ENCODE results near the gene TRIP13. TPM values are rescaled to one million over a fixed set of nuclear protein-coding genes. Genes with fewer than 3 reads are reported as not detected.

Gene TRIP13
- total RNA-seq, 2 donors from 2014 or later, result 0.20 to 0.93 TPM

- H3K4me3 ChIP-seq, result no peak overlapping the region
- peaks cover 78% of the 10 kb centered on the region for H3K36me3 ChIP-seq
- no peak for TF ChIP-seq CTCF (IDR thresholded peaks at IDR 0.05)
- no peak for DNase-seq (ENCODE audit: low spot score)
- H3K27ac ChIP-seq, result no peak overlapping the region
- H3K4me1 ChIP-seq, result peaks cover 0 to 16% of the 10 kb centered on the region in 2 donors
- no peaks in the 10 kb centered on the region for H3K27me3 ChIP-seq
- no peaks in the 10 kb centered on the region for H3K9me3 ChIP-seq
Observed at GRCh38 chr5:883475-884181, 9.1 kb upstream of the TRIP13 start.

- Histone ChIP-seq H3K27me3 (no peaks in the 10 kb centered on the region), H3K4me3 (no peak overlapping the region), H3K36me3 (peaks cover 85% of the 10 kb centered on the region), H3K4me1 (peaks cover 0 to 16% of the 10 kb centered on the region in 2 donors), H3K27ac (no peak overlapping the region), H3K9me3 (no peaks in the 10 kb centered on the region)
- no peak for DNase-seq (ENCODE audit: low spot score)
- no peak for TF ChIP-seq CTCF (IDR thresholded peaks at IDR 0.05)
Observed at GRCh38 chr5:884345-885126, 8.1 kb upstream of the TRIP13 start.

GRCh38 chr5:885127-885442 lies 7.6 kb upstream of the TRIP13 start:
- TF ChIP-seq CTCF (IDR thresholded peaks at IDR 0.05), result no peak
- no peaks in the 10 kb centered on the region for H3K27me3 ChIP-seq
- H3K4me1 ChIP-seq, result peaks cover 0 to 16% of the 10 kb centered on the region in 2 donors
- no peak overlapping the region for H3K4me3 ChIP-seq
- no peaks in the 10 kb centered on the region for H3K9me3 ChIP-seq
- DNase-seq (ENCODE audit: low spot score), result no peak
- peaks cover 90% of the 10 kb centered on the region for H3K36me3 ChIP-seq
- H3K27ac ChIP-seq, result peak overlapping the region; percentile 6 to 73

- Histone ChIP-seq H3K9me3 (no peaks in the 10 kb centered on the region), H3K27ac (peak overlapping the region; percentile 50 to 73), H3K4me3 (no peak overlapping the region), H3K4me1 (peaks cover 0 to 16% of the 10 kb centered on the region in 2 donors), H3K27me3 (no peaks in the 10 kb centered on the region), H3K36me3 (peaks cover 94% of the 10 kb centered on the region)
- DNase-seq (ENCODE audit: low spot score), result peak; percentile 72
- no peak for TF ChIP-seq CTCF (IDR thresholded peaks at IDR 0.05)
Observed at GRCh38 chr5:885529-885928, 7.2 kb upstream of the TRIP13 start.

- H3K36me3 ChIP-seq, result peaks cover 89% of the 10 kb centered on the region
- H3K4me1 ChIP-seq, result peaks cover 0 to 19% of the 10 kb centered on the region in 2 donors
- H3K27me3 ChIP-seq, result no peaks in the 10 kb centered on the region
- peak overlapping the region; percentile 50 to 73 for H3K27ac ChIP-seq
- H3K9me3 ChIP-seq, result no peaks in the 10 kb centered on the region
- no peak for TF ChIP-seq CTCF (IDR thresholded peaks at IDR 0.05)
- no peak overlapping the region for H3K4me3 ChIP-seq
- DNase-seq (ENCODE audit: low spot score), result no peak
Observed at GRCh38 chr5:886036-886435, 6.6 kb upstream of the TRIP13 start.
